RWPE2 (cell line): ENCODE data around the gene POLDIP3.
"Not testable (repeated sequence)": the region's sequence is repeated elsewhere in the genome, so short reads cannot be mapped to it uniquely, and the experiment has no call there.

ENCODE experiments used
- ATAC-seq: fragments of 200-7000 bp; cut with Tn5 transposase; 3 replicates; pipeline ENCODE4 v1.9.1; 2021; ENCODE audit warnings: low read depth
- DNase-seq: peaks from one replicate; pipeline ENCODE4 v3.0.0-alpha.2; 2020; ENCODE audit warnings: low spot score
- H3K27ac ChIP-seq: fragments of 450-650 bp; 2 replicates; pipeline ENCODE4 v1.5.1; 2017; ENCODE audit warnings: mild to moderate bottlenecking; ENCODE audit not compliant: poor library complexity, severe bottlenecking
- H3K27me3 ChIP-seq: fragments of 250-450 bp; sonication (Bioruptor Pico); 2 replicates; pipeline ENCODE4 v1.5.1; 2021; ENCODE audit warnings: mild to moderate bottlenecking, moderate library complexity; ENCODE audit not compliant: insufficient read depth, poor library complexity, severe bottlenecking
- H3K36me3 ChIP-seq: fragments of 250-450 bp; sonication (Bioruptor Pico); 2 replicates; pipeline ENCODE4 v1.5.1; 2020; ENCODE audit warnings: low read depth, mild to moderate bottlenecking, moderate library complexity
- H3K4me1 ChIP-seq: fragments of 250-450 bp; sonication (Bioruptor Pico); 2 replicates; pipeline ENCODE4 v1.5.1; 2021; ENCODE audit warnings: mild to moderate bottlenecking, moderate library complexity; ENCODE audit not compliant: insufficient read depth, poor library complexity, severe bottlenecking
- H3K4me3 ChIP-seq: fragments of 250-450 bp; sonication (Bioruptor Pico); 2 replicates; pipeline ENCODE4 v1.5.1; 2021; ENCODE audit warnings: mild to moderate bottlenecking, moderate library complexity; ENCODE audit not compliant: severe bottlenecking
- H3K9me3 ChIP-seq: fragments of 250-450 bp; sonication (Bioruptor Pico); 2 replicates; pipeline ENCODE4 v1.5.1; 2021; ENCODE audit warnings: mild to moderate bottlenecking, moderate library complexity; ENCODE audit not compliant: severe bottlenecking
- TF ChIP-seq, protein P1 (sequence below): fragments of 450-650 bp; IDR thresholded peaks from one replicate; pipeline ENCODE4 v1.5.1; 2017; ENCODE audit warnings: mild to moderate bottlenecking, moderate library complexity; ENCODE audit not compliant: poor library complexity, severe bottlenecking

POLDIP3 gene

DNA sequence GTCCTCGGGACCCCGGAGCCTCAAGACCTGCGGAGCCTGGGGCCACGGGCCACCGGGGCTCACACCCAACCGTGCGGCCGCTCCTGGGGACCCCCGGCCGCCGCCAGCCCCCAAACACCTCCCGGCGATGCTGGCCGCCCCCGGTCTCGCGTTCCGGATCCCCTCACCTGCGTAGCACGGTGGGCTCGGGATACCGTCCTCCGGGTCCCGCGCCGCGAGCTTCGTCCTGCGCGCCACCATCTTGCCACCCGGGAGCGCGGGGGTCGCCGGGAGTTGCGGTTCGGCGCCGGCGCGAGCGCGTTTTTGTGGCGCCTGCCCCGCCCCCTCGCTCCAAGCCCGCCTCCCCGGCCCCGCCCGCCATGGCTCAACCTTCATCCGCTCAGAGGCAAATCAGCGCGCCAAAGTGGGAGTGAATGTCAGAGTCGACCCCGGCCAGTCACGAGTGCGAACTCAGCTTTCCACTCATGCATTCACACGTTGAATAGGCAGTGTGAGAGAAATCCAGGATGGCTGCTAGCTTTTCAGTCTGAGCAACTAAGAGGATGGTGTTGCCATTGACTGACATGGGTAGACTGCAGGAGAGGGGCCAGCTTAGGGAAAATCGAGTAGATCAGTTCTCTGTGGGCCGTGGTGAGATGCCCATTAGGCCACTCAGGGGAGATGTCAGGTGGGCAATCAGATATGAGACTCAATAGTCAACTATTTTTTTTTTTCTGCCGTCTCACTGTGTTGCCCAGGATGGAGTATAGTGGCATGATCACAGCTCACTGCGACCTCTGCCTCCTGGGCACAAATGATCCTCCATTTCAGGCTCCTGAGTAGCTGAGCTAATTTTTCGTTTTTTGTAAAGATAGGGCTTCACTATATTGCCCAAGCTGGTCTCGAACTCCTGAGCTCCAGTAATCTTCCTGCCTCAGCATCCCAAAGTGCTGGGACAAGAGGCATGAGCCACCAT lies 32.6 kb downstream of the POLDIP3 start:
- Histone ChIP-seq H3K27me3 (no peaks in the 10 kb centered on the region), H3K36me3 (peaks cover 51% of the 10 kb centered on the region), H3K27ac (peak overlapping the region; percentile 52), H3K4me3 (peak overlapping the region; percentile 86), H3K9me3 (no peaks in the 10 kb centered on the region), H3K4me1 (no peaks in the 10 kb centered on the region)
- TF ChIP-seq, protein P1, sequence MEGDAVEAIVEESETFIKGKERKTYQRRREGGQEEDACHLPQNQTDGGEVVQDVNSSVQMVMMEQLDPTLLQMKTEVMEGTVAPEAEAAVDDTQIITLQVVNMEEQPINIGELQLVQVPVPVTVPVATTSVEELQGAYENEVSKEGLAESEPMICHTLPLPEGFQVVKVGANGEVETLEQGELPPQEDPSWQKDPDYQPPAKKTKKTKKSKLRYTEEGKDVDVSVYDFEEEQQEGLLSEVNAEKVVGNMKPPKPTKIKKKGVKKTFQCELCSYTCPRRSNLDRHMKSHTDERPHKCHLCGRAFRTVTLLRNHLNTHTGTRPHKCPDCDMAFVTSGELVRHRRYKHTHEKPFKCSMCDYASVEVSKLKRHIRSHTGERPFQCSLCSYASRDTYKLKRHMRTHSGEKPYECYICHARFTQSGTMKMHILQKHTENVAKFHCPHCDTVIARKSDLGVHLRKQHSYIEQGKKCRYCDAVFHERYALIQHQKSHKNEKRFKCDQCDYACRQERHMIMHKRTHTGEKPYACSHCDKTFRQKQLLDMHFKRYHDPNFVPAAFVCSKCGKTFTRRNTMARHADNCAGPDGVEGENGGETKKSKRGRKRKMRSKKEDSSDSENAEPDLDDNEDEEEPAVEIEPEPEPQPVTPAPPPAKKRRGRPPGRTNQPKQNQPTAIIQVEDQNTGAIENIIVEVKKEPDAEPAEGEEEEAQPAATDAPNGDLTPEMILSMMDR: no peak
- peak; percentile 85 for ATAC-seq
- peak; percentile 74 for DNase-seq

DNA sequence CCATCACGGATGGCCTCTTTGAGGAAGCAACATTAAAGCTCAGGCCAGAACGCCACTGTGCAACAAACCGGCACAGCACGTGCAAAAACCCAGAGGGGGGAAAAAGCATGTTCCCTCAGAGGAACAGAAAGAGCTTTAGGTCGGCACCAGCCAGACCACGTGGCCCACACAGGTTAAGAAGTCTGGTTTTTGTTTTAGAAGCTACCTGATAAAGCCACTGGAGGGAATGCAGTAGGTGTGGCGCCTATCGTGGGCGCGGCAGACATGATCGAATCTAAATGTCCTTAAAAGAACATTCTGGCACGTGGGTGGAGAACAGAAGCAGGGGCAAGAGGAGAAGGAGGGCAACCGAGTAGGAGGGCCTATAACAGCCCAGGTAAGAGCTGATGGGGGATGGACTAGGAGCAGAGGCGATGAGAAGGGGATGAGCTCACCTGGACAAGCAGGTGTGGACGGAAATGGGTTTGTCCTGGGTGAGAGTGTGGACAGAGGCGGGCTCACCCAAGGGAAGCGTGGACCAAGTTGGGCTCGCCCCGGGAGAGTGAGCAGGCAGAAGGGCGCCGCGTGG lies 33.4 kb downstream of the POLDIP3 start:
- not testable (repeated sequence) for H3K9me3 ChIP-seq, DNase-seq, H3K27me3 ChIP-seq, H3K4me1 ChIP-seq
- Histone ChIP-seq H3K36me3 (peaks cover 43% of the 10 kb centered on the region), H3K4me3 (peak overlapping the region; percentile 86), H3K27ac (peak overlapping the region; percentile 52)
- ATAC-seq: peak; percentile 69

DNA sequence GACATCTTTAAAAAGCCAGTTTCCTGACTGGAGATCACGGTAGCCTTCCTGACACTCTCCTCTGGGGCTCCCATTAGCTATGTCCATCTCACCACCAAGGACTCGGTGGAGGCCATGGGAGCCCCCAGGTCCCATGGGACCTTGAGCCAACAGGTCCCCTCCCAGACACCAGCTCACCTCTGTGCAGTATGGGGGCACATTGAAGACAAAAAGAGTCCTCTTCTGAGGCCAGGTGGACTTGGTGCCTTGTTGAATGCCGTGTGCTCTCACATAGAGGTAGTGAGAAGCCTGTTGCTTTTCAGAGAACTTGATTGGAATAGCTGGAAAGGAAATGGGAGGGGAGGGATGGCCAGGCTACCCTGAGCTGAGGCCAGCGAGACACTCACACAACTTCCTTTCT lies 34.6 kb downstream of the POLDIP3 start:
- not testable (repeated sequence) for H3K9me3 ChIP-seq, ATAC-seq, H3K27ac ChIP-seq, H3K4me3 ChIP-seq, H3K4me1 ChIP-seq, DNase-seq, H3K27me3 ChIP-seq
- peaks cover 31% of the 10 kb centered on the region for H3K36me3 ChIP-seq

DNA sequence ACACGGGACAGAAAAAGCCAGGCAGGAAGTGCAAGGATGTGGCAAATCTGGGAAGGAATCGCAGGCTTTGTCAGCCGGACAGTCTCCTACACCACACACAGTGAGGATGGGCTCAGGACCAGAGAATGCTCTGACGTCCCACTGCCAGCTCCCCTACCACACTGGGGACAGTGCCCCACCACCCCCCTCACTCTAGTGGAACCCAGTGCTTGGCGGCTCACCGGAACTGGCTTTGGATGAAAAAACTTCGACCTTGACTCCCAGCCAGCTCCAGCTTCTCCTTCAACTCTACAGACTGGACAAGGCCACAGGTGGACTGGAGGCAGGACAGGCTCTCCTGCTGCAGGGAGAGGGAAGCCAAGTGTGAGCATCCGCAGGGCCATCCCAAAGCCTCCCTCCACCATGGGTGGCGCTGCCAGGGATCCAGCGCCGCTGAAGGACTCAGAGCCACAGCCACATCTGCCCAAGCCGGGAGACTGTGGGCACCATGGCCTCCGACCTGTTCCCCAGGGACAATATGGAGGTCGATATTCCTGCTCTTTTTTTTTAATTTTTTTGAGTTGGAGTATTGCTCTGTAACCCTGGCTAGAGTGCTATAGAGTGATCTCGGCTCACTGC lies 37.0 kb downstream of the POLDIP3 start:
- no peaks in the 10 kb centered on the region for H3K4me1 ChIP-seq
- TF ChIP-seq, protein P1: no peak
- no peak overlapping the region for H3K27ac ChIP-seq
- no peak for DNase-seq
- peaks cover 29% of the 10 kb centered on the region for H3K36me3 ChIP-seq
- ATAC-seq: no peak
- H3K4me3 ChIP-seq: no peak overlapping the region
- H3K9me3 ChIP-seq: no peaks in the 10 kb centered on the region
- H3K27me3 ChIP-seq: no peaks in the 10 kb centered on the region

DNA sequence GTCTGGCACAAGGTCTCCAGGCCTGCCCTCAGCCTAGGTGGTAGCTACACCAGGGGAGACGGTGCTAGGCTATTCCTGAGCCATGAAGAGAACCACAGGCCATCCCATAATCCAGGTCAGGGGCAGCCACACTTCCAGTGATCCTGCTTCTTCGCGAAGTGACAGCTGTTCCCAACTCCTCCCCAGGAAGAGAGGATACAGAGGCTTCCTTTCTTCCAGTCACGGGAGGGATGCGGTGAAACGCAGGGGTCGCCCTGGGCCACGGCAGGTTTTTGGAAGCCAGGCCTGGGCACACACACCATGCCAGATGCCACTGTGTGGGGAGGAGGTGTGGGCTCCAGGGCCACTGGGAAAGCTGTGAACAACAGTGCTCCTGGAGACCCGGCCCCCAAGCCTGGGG lies 37.5 kb downstream of the POLDIP3 start:
- H3K9me3 ChIP-seq, H3K4me1 ChIP-seq, DNase-seq, ATAC-seq, H3K27me3 ChIP-seq, H3K27ac ChIP-seq, H3K4me3 ChIP-seq: not testable (repeated sequence)
- peaks cover 28% of the 10 kb centered on the region for H3K36me3 ChIP-seq

DNA sequence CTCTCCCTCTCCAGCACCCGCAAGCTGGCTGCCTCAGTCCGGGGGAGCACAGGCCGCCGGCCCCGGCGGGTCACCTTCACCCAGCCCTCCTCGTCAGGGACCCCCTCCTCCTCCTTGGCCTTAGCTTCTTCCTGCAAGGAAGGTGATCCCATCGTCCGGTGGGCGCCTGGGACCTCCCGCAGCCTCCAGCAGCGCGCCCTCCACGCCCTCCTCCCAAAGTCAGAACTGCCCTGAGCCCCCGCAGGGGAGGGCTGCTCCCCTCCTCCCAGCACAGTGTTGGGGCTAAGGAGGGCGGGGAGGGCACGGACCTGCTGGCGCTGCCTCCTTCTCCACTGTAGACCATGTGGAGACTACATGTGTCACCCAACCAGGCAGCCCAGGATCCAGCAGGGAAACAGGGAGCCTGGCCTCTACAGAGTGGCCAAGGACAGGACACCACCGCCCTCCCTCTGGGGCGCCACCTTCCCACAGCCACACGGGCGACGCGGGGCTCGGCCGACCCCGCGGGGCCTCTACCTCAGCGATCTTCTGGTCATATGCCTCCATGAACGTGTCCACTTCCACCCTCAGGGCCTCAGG lies 38.6 kb downstream of the POLDIP3 start:
- not testable (repeated sequence) for H3K4me3 ChIP-seq, H3K9me3 ChIP-seq, H3K27me3 ChIP-seq, ATAC-seq, DNase-seq, H3K4me1 ChIP-seq, H3K27ac ChIP-seq
- peaks cover 28% of the 10 kb centered on the region for H3K36me3 ChIP-seq

DNA sequence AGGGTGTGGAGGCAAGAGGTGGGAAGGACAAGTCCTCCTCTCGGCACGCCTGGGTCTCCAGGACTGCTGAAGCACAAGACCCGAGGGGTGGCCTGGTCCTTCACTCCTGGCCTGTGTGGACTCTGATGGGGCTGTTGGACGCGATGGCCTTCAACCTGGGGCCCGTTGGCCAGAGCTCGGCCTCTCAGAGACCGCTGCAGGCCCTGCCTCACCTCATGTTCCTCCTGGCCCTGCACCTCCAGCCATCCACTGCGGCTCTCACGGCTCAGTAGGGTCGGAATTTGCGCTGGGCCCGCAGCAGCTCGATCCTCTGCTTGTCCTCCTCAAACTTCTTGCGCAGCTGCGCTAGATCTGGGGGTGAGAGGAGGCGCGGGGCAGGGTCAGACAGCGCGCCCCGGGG lies 40.2 kb downstream of the POLDIP3 start:
- ATAC-seq, H3K27me3 ChIP-seq, H3K9me3 ChIP-seq, H3K4me1 ChIP-seq, H3K4me3 ChIP-seq, DNase-seq, H3K27ac ChIP-seq: not testable (repeated sequence)
- peaks cover 23% of the 10 kb centered on the region for H3K36me3 ChIP-seq

DNA sequence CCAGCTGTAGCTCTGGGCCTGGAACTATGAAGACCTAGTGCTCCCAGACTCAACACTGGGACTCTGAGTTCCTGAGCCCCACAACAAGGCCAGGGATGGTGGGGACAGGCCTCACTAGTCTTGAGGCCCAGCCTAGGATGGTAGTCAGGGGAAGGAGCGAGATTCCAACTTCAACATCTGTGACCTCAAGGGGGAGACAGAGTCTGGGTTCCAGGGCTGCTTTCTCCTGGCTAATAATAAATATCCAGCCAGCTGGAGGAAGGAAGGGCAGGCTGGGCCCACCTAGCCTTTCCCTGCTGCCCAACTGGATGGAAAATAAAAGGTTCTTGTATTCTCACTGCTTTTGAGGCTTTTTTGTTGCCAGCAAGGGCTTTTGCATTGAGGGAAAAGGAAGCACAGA lies 40.6 kb downstream of the POLDIP3 start:
- H3K9me3 ChIP-seq, H3K27ac ChIP-seq, DNase-seq, H3K27me3 ChIP-seq, H3K4me3 ChIP-seq, H3K4me1 ChIP-seq: not testable (repeated sequence)
- ATAC-seq: 0 out of 3 replicates have a peak, but pooled peaks have one; percentile 18
- peaks cover 23% of the 10 kb centered on the region for H3K36me3 ChIP-seq

DNA sequence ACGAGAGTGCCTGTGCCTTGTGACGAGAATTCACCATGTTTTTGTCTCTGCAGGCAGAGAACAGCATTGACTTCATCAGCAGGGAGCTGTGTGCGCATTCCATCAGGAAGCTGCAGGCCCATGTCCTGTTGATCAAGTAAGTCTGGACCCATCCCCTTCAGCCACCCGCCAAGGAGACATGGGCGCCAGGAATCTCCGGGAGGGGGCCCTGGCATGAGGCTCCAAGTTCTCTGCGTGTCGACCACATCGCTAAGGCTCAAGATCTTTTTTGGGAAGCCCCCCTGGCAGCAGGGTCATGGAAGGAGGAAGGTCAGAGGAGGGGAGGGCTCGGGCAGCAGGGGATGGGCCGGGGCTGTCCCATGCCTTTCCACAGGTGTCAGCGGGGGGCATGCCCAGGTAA lies 43.6 kb downstream of the POLDIP3 start:
- not testable (repeated sequence) for H3K9me3 ChIP-seq, H3K4me1 ChIP-seq, H3K4me3 ChIP-seq, DNase-seq, H3K27ac ChIP-seq, ATAC-seq, H3K27me3 ChIP-seq
- peaks cover 10% of the 10 kb centered on the region; the same call in 1 of the 2 replicates for H3K36me3 ChIP-seq
